OCI-LY3 (cell line): ENCODE data around the gene AZGP1.

Experiments
- EZH2phosphoT487 ChIP-seq: fragments of 200-600 bp; shearing (Covaris generic); IDR thresholded peaks from 2 replicates; pipeline ENCODE4 v1.6.1; 2018; ENCODE audit warnings: antibody characterized with exemption, mixed run types, low read depth
- TF ChIP-seq, protein P1 (sequence below): fragments of 200-600, 300-600 bp; sonication (generic); IDR thresholded peaks from 2 replicates; pipeline ENCODE4 v1.5.1; 2014; ENCODE audit warnings: antibody characterized with exemption, low read length, low read depth

DNA sequence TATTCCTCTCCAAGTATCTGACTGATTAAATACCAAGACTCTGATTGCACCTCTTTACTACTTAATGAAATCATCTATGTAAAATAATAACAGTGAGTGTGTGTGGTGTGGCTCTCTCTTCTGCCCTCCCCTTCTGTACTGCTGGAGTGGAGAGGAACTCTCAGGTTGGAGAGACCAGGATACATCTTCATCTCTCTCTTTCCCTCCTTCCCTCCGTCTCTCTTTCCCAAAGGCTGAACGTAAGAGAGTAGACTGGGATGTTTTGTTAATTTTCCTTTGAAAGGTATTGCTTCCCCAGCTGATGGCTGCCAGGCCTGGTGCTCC, 46.1 kb downstream of the AZGP1 start:
- TF ChIP-seq, protein P1, sequence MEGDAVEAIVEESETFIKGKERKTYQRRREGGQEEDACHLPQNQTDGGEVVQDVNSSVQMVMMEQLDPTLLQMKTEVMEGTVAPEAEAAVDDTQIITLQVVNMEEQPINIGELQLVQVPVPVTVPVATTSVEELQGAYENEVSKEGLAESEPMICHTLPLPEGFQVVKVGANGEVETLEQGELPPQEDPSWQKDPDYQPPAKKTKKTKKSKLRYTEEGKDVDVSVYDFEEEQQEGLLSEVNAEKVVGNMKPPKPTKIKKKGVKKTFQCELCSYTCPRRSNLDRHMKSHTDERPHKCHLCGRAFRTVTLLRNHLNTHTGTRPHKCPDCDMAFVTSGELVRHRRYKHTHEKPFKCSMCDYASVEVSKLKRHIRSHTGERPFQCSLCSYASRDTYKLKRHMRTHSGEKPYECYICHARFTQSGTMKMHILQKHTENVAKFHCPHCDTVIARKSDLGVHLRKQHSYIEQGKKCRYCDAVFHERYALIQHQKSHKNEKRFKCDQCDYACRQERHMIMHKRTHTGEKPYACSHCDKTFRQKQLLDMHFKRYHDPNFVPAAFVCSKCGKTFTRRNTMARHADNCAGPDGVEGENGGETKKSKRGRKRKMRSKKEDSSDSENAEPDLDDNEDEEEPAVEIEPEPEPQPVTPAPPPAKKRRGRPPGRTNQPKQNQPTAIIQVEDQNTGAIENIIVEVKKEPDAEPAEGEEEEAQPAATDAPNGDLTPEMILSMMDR: no peak
- no peak for TF ChIP-seq EZH2phosphoT487
